ENCODE data around the gene RPL9.

RPL9 gene

GRCh38 chr4:39451423-39452023 is 7.2 kb downstream of the RPL9 start:
- Histone ChIP-seq H3K36me3 (replicated peaks) (peaks cover 58% of the 10 kb centered on the region), H3K27ac (no peak overlapping the region), H3K27me3 (replicated peaks) (no peaks in the 10 kb centered on the region), H3K4me3 (ENCODE audit: low read depth, low read length) (no peak overlapping the region)
- DNase-seq: no peak
- in situ Hi-C loops (cut with HindIII; ENCODE audit: low pct_ligation_motif_present, low sequenced_read_pairs): no loop called here
- no peak for TF ChIP-seq CTCF (IDR thresholded peaks at IDR 0.05; ENCODE audit: low read depth, low read length, missing control alignments)

GRCh38 chr4:39450618-39451017 is 8.1 kb downstream of the RPL9 start:
- DNase-seq: no peak
- Histone ChIP-seq H3K27me3 (replicated peaks) (no peaks in the 10 kb centered on the region), H3K27ac (no peak overlapping the region), H3K4me3 (ENCODE audit: low read depth, low read length) (no peak overlapping the region), H3K36me3 (replicated peaks) (peaks cover 49% of the 10 kb centered on the region)
- in situ Hi-C loops (cut with HindIII; ENCODE audit: low pct_ligation_motif_present, low sequenced_read_pairs): no loop called here
- TF ChIP-seq CTCF (IDR thresholded peaks at IDR 0.05; ENCODE audit: low read depth, low read length, missing control alignments): no peak

- H3K27me3 ChIP-seq (replicated peaks): no peaks in the 10 kb centered on the region
- TF ChIP-seq CTCF (IDR thresholded peaks at IDR 0.05; ENCODE audit: low read depth, low read length, missing control alignments): peak; percentile 62
- in situ Hi-C loops (cut with HindIII; ENCODE audit: low pct_ligation_motif_present, low sequenced_read_pairs): no loop called here
- peak; percentile 57 for DNase-seq
- H3K27ac ChIP-seq: no peak overlapping the region
- peak overlapping the region; percentile 45 for H3K4me3 ChIP-seq (ENCODE audit: low read depth, low read length)
- peaks cover 15% of the 10 kb centered on the region for H3K36me3 ChIP-seq (replicated peaks)
These were observed 11.7 kb downstream of the RPL9 start for GRCh38 chr4:39446842-39447573.

- no peak for DNase-seq
- no peaks in the 10 kb centered on the region for H3K27me3 ChIP-seq (replicated peaks)
- no peak overlapping the region for H3K27ac ChIP-seq
- in situ Hi-C loops (cut with HindIII; ENCODE audit: low pct_ligation_motif_present, low sequenced_read_pairs): no loop called here
- H3K36me3 ChIP-seq (replicated peaks): peaks cover 10% of the 10 kb centered on the region
- TF ChIP-seq CTCF (IDR thresholded peaks at IDR 0.05; ENCODE audit: low read depth, low read length, missing control alignments): no peak
- peak overlapping the region; percentile 45 for H3K4me3 ChIP-seq (ENCODE audit: low read depth, low read length)
These were observed 12.3 kb downstream of the RPL9 start for GRCh38 chr4:39446483-39446841.

- Histone ChIP-seq H3K27ac (no peak overlapping the region), H3K4me3 (ENCODE audit: low read depth, low read length) (no peak overlapping the region), H3K36me3 (replicated peaks) (no peaks in the 10 kb centered on the region), H3K27me3 (replicated peaks) (no peaks in the 10 kb centered on the region)
- no peak for DNase-seq
- no peak for TF ChIP-seq CTCF (IDR thresholded peaks at IDR 0.05; ENCODE audit: low read depth, low read length, missing control alignments)
- in situ Hi-C loops (cut with HindIII; ENCODE audit: low pct_ligation_motif_present, low sequenced_read_pairs): no loop called here
These were observed 15.7 kb downstream of the RPL9 start for GRCh38 chr4:39442998-39443397.
